Measurements from ENCODE around the gene KCTD16. TPM values are rescaled to one million over a fixed set of nuclear protein-coding genes. Genes with fewer than 3 reads are reported as not detected.

The KCTD16 gene
- 0.26 and 0.47 TPM in 2 replicates for total RNA-seq

DNA sequence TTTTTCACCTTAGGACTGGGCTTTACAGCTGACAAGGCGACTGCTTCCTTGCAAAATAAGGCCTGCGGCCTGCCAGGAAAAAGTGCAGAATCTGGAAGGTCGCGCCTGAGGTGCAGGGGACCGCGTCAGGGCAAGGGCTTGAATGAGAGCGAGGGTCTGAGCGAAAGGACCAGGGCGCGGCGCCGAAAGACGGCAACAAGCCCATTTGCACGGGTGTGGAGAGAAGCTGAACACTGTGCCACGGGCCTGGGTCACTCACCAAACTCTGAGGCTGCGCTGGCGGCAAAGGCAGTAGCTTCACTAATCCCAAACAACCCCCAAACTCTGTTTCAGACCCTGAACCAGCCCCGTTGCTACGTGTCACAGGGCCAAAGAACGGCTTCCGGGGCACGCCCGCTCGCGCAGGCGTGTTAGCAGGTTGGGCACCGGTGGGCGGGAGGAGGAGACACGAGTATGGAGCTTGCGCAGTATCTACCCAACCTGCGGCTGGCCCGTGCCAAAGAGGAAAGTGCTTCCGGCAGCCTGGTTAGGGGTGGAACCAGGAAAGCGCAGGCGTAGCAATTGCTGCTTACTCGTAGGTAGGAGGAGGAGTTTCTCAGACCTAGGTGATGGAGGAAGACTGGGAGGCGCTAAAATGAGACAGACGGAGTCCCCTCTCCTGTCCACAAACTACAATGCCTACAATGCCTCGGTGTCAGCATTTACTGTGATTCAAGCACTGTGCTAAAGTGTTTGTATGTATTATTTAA is at the start of gene KCTD16, which contains the start of gene YIPF5:
Gene KCTD16, plus strand, starts transcription at position 598 of the 749 bp plus-strand sequence.
Gene YIPF5, minus strand, starts transcription at position 384 of the 749 bp plus-strand sequence. CDS start 704 bp downstream, outside the sequence.

Other genes starting within 250 kb of the KCTD16 start
- gene YIPF5, start 214 bp upstream of the KCTD16 start, total RNA-seq: 105 and 126 TPM in 2 replicates

All from bronchial smooth muscle cell (primary cell).